OCI-LY1 (cell line): Measurements from ENCODE around the gene DLEU7.

Source experiments
- H2AFZ ChIP-seq: fragments of 200-600 bp; sonication (generic), shearing (Covaris generic); 2 replicates; pipeline ENCODE4 v1.6.0; 2014; ENCODE audit warnings: antibody characterized with exemption, mild to moderate bottlenecking, low read length
- H3F3A ChIP-seq: fragments of 200-600 bp; sonication (generic), shearing (Covaris generic); 2 replicates; pipeline ENCODE4 v1.6.0; 2014; ENCODE audit warnings: mild to moderate bottlenecking, antibody characterized with exemption, low read length, moderate library complexity; ENCODE audit not compliant: insufficient read depth
- H3K27ac ChIP-seq: fragments of 200-600 bp; sonication (generic); 2 replicates; pipeline ENCODE4 v1.5.1; 2014; ENCODE audit warnings: low read length, mixed run types, mild to moderate bottlenecking, low read depth; ENCODE audit not compliant: poor library complexity, severe bottlenecking
- H3K27me3 ChIP-seq: fragments of 200-600 bp; sonication (generic); 2 replicates; pipeline ENCODE4 v1.6.0; 2014; ENCODE audit warnings: antibody characterized with exemption, mild to moderate bottlenecking, low read length, moderate library complexity; ENCODE audit not compliant: insufficient read depth
- H3K36me3 ChIP-seq: fragments of 200-600 bp; sonication (generic); 2 replicates; pipeline ENCODE4 v1.6.1; 2014; ENCODE audit warnings: mild to moderate bottlenecking, antibody characterized with exemption, low read length, moderate library complexity, mixed read lengths; ENCODE audit not compliant: insufficient read depth
- H3K4me1 ChIP-seq: fragments of 200-600 bp; sonication (generic); 2 replicates; pipeline ENCODE4 v1.5.1; 2014; ENCODE audit warnings: mild to moderate bottlenecking, low read length, moderate library complexity; ENCODE audit not compliant: insufficient read depth, severe bottlenecking
- H3K4me2 ChIP-seq: fragments of 200-600 bp; sonication (generic), shearing (Covaris generic); 2 replicates; pipeline ENCODE4 v1.6.1; 2014; ENCODE audit warnings: low read length
- H3K4me3 ChIP-seq: fragments of 200-600 bp; sonication (generic); 2 replicates; pipeline ENCODE4 v1.5.1; 2014; ENCODE audit warnings: low read length, low read depth, mild to moderate bottlenecking, mixed read lengths; ENCODE audit not compliant: poor library complexity, severe bottlenecking
- H3K79me2 ChIP-seq: fragments of 200-600 bp; shearing (Covaris generic); 2 replicates; pipeline ENCODE4 v1.6.1; 2016; ENCODE audit warnings: mixed run types, low read length, mixed read lengths; ENCODE audit not compliant: insufficient read depth
- H3K9ac ChIP-seq: fragments of 200-600 bp; sonication (generic), shearing (Covaris generic); 2 replicates; pipeline ENCODE4 v1.6.1; 2014; ENCODE audit warnings: mild to moderate bottlenecking, low read length, mixed read lengths
- H3K9me2 ChIP-seq: fragments of 200-600 bp; sonication (generic), shearing (Covaris generic); 2 replicates; pipeline ENCODE4 v1.6.1; 2014; ENCODE audit warnings: low read depth, mild to moderate bottlenecking, low read length, mixed read lengths
- H3K9me3 ChIP-seq: fragments of 200-600 bp; shearing (Covaris generic); 2 replicates; pipeline ENCODE4 v1.6.1; 2014; ENCODE audit warnings: low read length, mixed read lengths
- H4K20me1 ChIP-seq: fragments of 200-600 bp; sonication (generic), shearing (Covaris generic); 2 replicates; pipeline ENCODE4 v1.6.0; 2016; ENCODE audit warnings: mild to moderate bottlenecking, low read length; ENCODE audit not compliant: insufficient read depth
- CTCF ChIP-seq: fragments of 200-600 bp; sonication (generic), shearing (Covaris generic); IDR thresholded peaks from 2 replicates; pipeline ENCODE4 v1.5.1; 2017; ENCODE audit warnings: mild to moderate bottlenecking, antibody characterized with exemption, low read length, moderate library complexity, mixed read lengths
- EZH2 ChIP-seq: fragments of 200-600 bp; sonication (generic), shearing (Covaris generic); IDR thresholded peaks from 2 replicates; pipeline ENCODE4 v1.8.0; 2017; ENCODE audit warnings: borderline replicate concordance, mixed run types, mild to moderate bottlenecking, antibody characterized with exemption, low read length, moderate library complexity, mixed read lengths

Gene DLEU7

DNA sequence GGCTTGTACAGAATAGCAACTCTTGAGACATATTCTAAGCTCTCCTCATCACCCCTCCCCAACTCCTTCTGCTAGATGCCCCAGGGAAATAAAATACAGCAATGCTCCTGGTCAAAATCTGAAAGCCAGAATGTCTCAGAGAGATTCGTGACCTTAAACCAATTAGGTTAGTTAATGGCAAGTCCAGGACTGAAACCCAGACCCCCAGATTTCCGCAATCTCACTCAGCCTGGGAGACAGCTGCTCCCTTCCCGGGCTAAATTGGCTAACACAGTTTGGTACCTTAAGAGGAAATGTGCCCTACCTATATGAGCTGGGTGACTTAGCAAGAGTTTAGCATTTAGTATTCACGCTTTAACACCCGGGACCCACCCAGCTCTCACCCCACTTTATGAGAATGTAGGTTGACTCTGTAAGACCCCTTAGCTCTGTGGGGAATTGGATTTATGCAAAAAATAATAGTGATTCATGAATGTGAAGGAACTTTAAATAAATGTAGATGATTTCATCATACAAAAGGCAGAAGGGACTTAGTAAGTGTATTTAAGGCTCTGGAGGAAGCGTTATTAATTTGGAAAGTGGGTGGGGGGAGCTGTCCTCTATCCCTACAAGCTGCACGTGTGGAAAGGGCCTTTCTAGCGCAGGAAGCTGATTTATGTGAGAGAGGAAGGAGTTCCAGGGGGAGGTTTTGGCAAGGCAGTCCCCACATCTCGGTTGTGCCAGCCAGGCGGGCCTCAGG is 1.1 kb downstream of the DLEU7 start:
- Histone ChIP-seq H3K79me2 (no peaks in the 10 kb centered on the region), H3K4me3 (no peak overlapping the region), H3K4me1 (peaks cover 11% of the 10 kb centered on the region), H3K27me3 (no peaks in the 10 kb centered on the region), H3K9me3 (no peaks in the 10 kb centered on the region), H3K9me2 (no peaks in the 10 kb centered on the region), H3K27ac (no peak overlapping the region), H3K36me3 (no peaks in the 10 kb centered on the region), H2AFZ (peak overlapping the region; percentile 28; the same call in 1 of the 2 replicates), H3K9ac (no peak overlapping the region), H3F3A (no peaks in the 10 kb centered on the region), H3K4me2 (no peak overlapping the region), H4K20me1 (no peaks in the 10 kb centered on the region)
- no peak for TF ChIP-seq CTCF
- no peak for TF ChIP-seq EZH2

- no peaks in the 10 kb centered on the region for H3K27me3 ChIP-seq
- no peak overlapping the region for H3K4me2 ChIP-seq
- TF ChIP-seq CTCF: no peak
- no peak for TF ChIP-seq EZH2
- no peaks in the 10 kb centered on the region for H4K20me1 ChIP-seq
- no peaks in the 10 kb centered on the region for H3K9me2 ChIP-seq
- H3K9ac ChIP-seq: no peak overlapping the region
- H3K9me3 ChIP-seq: no peaks in the 10 kb centered on the region
- no peaks in the 10 kb centered on the region for H3K36me3 ChIP-seq
- no peak overlapping the region for H3K4me3 ChIP-seq
- no peak overlapping the region for H2AFZ ChIP-seq
- no peaks in the 10 kb centered on the region for H3K79me2 ChIP-seq
- no peaks in the 10 kb centered on the region for H3F3A ChIP-seq
- peaks cover 5% of the 10 kb centered on the region for H3K4me1 ChIP-seq
- H3K27ac ChIP-seq: no peak overlapping the region
These were observed 1.7 kb downstream of the DLEU7 start for GRCh38 chr13:50841786-50842185.

- Histone ChIP-seq H3F3A (no peaks in the 10 kb centered on the region), H3K9me3 (no peaks in the 10 kb centered on the region), H3K4me1 (no peaks in the 10 kb centered on the region), H4K20me1 (no peaks in the 10 kb centered on the region), H3K4me2 (no peak overlapping the region), H3K79me2 (no peaks in the 10 kb centered on the region), H3K4me3 (no peak overlapping the region), H3K9me2 (no peaks in the 10 kb centered on the region), H3K36me3 (no peaks in the 10 kb centered on the region), H3K9ac (no peak overlapping the region), H3K27ac (no peak overlapping the region), H3K27me3 (no peaks in the 10 kb centered on the region), H2AFZ (no peak overlapping the region)
- no peak for TF ChIP-seq CTCF
- TF ChIP-seq EZH2: no peak
These were observed 3.2 kb downstream of the DLEU7 start for GRCh38 chr13:50840284-50840683.
